Brain microvascular endothelial cell (primary cell): Measurements from ENCODE around the gene KIAA0232.

Source experiments
- DNase-seq: peaks from one replicate; pipeline ENCODE4 v3.0.0-alpha.2; 2020
- H3K27ac ChIP-seq: fragments of 250-450 bp; sonication (Bioruptor Pico); 2 replicates; pipeline ENCODE4 v1.5.1; 2020; ENCODE audit warnings: mild to moderate bottlenecking, moderate library complexity
- H3K27me3 ChIP-seq: fragments of 250-450 bp; sonication (Bioruptor Pico); replicated peaks from 2 replicates; pipeline ENCODE4 v1.5.1; 2020; ENCODE audit warnings: mild to moderate bottlenecking
- H3K36me3 ChIP-seq: fragments of 250-450 bp; sonication (Bioruptor Pico); replicated peaks from 2 replicates; pipeline ENCODE4 v1.5.1; 2020; ENCODE audit warnings: mild to moderate bottlenecking
- H3K4me3 ChIP-seq: 2 replicates; pipeline ENCODE4 v1.5.1; 2011; ENCODE audit warnings: low read depth, mild to moderate bottlenecking, control low read depth, low read length, moderate library complexity
- CTCF ChIP-seq: IDR thresholded peaks from 2 replicates; pipeline ENCODE4 v1.5.1; 2011; ENCODE audit warnings: low read depth, mild to moderate bottlenecking, moderate library complexity, low read length, control low read depth, inconsistent platforms; ENCODE audit errors: missing control alignments
- in situ Hi-C: cut with HindIII; loops from 2 replicates; pipeline ENCODE4 v1.10.0; 2017; ENCODE audit warnings: low sequenced_read_pairs, low pct_ligation_motif_present

KIAA0232 gene

GRCh38 chr4:6771229-6771671 lies 11.3 kb upstream of the KIAA0232 start:
- in situ Hi-C loops: no loop called here
- DNase-seq: no peak
- no peak for TF ChIP-seq CTCF
- no peak overlapping the region for H3K27ac ChIP-seq
- no peak overlapping the region for H3K4me3 ChIP-seq
- H3K36me3 ChIP-seq: no peaks in the 10 kb centered on the region
- no peaks in the 10 kb centered on the region for H3K27me3 ChIP-seq

GRCh38 chr4:6772223-6772928 lies 10.2 kb upstream of the KIAA0232 start:
- no peaks in the 10 kb centered on the region for H3K27me3 ChIP-seq
- no peak for DNase-seq
- in situ Hi-C loops: no loop called here
- TF ChIP-seq CTCF: peak; percentile 3
- no peaks in the 10 kb centered on the region for H3K36me3 ChIP-seq
- H3K4me3 ChIP-seq: no peak overlapping the region
- no peak overlapping the region for H3K27ac ChIP-seq

- in situ Hi-C loops: no loop called here
- Histone ChIP-seq H3K36me3 (no peaks in the 10 kb centered on the region), H3K4me3 (no peak overlapping the region), H3K27ac (no peak overlapping the region), H3K27me3 (no peaks in the 10 kb centered on the region)
- TF ChIP-seq CTCF: no peak
- DNase-seq: peak; percentile 48
Measured at GRCh38 chr4:6773106-6773505, 9.4 kb upstream of the KIAA0232 start.

- Histone ChIP-seq H3K4me3 (no peak overlapping the region), H3K27me3 (no peaks in the 10 kb centered on the region), H3K36me3 (no peaks in the 10 kb centered on the region), H3K27ac (no peak overlapping the region)
- no peak for DNase-seq
- in situ Hi-C loops: no loop called here
- TF ChIP-seq CTCF: no peak
Measured at GRCh38 chr4:6773616-6774540, 8.6 kb upstream of the KIAA0232 start.

GRCh38 chr4:6775746-6776145 lies 6.8 kb upstream of the KIAA0232 start:
- no peaks in the 10 kb centered on the region for H3K36me3 ChIP-seq
- no peak for DNase-seq
- no peaks in the 10 kb centered on the region for H3K27me3 ChIP-seq
- no peak overlapping the region for H3K4me3 ChIP-seq
- H3K27ac ChIP-seq: no peak overlapping the region
- in situ Hi-C loops: no loop called here
- TF ChIP-seq CTCF: no peak
